Endothelial cell of umbilical vein (primary cell): ENCODE results near the gene TMEM95. TPM values are rescaled to one million over a fixed set of nuclear protein-coding genes. Genes with fewer than 3 reads are reported as not detected.

Experiments
- BruUV-seq: library from RNA; stranded (reverse); fragments of 400-500 nt; replicated peaks from 2 replicates; lab custom pipeline; 2021; lab: Mats Ljungman, UMichigan
- CTCF ChIA-PET: fragments of 300-600, 350-600 bp; sonication (Branson Sonifier 250); formaldehyde crosslinking; loops from one replicate; lab custom pipeline; 2021; ENCODE audit warnings: antibody characterized with exemption, inconsistent platforms; lab: Charles Lee
- POLR2A ChIA-PET: fragments of 300-600, 350-600 bp; sonication (Branson Sonifier 250); formaldehyde crosslinking; loops from one replicate; lab custom pipeline; 2021; ENCODE audit warnings: antibody characterized with exemption, inconsistent platforms; lab: Charles Lee
- DNase-seq: peaks from one replicate; pipeline ENCODE4 v3.0.0-alpha.2; 2011; ENCODE audit warnings: low read depth, low spot score
- FAIRE-seq: peaks from 2 replicates; lab custom pipeline; 2011; peaks lifted over from hg19 to GRCh38; lab: Jason Lieb, UNC
- H2AFZ ChIP-seq: 2 replicates; pipeline ENCODE4 v1.6.0; 2012; ENCODE audit warnings: low read depth, low read length, control low read depth, inconsistent platforms
- H3K27ac ChIP-seq: 2 replicates; pipeline ENCODE4 v1.5.1; 2011; ENCODE audit warnings: low read depth, mild to moderate bottlenecking, control low read depth, low read length, moderate library complexity; ENCODE audit not compliant: insufficient read depth
- H3K27me3 ChIP-seq, 2 experiments: 2 replicates each; pipeline versions ENCODE4 v1.6.0 to v1.6.1; 2011; ENCODE audit warnings: low read length in 2 of 2, mixed read lengths in 1 of 2; ENCODE audit not compliant: control insufficient read depth in 2 of 2, insufficient read depth in 2 of 2
- H3K36me3 ChIP-seq, 2 experiments: 2 replicates in 1 of 2; 3 replicates in 1 of 2; pipeline ENCODE4 v1.5.1; 2011; ENCODE audit warnings: low read length in 2 of 2, mild to moderate bottlenecking in 1 of 2, moderate library complexity in 1 of 2; ENCODE audit not compliant: control insufficient read depth in 2 of 2, insufficient read depth in 2 of 2; ENCODE audit errors: extremely low read depth in 1 of 2
- H3K4me1 ChIP-seq: 3 replicates; pipeline ENCODE4 v1.5.1; 2011; ENCODE audit warnings: mild to moderate bottlenecking, low read length; ENCODE audit not compliant: control insufficient read depth, insufficient read depth; ENCODE audit errors: extremely low read depth
- H3K4me2 ChIP-seq: 2 replicates; pipeline ENCODE4 v1.6.1; 2011; ENCODE audit warnings: low read length, control low read depth, mixed read lengths; ENCODE audit not compliant: insufficient read depth
- H3K4me3 ChIP-seq, 3 experiments: fragments of 200-600 bp in 1 of 3; sonication (generic), shearing (Covaris generic) in 1 of 3; replicated peaks in 1 of 3; 2 replicates each; pipeline ENCODE4 v1.5.1; 2011 to 2016; ENCODE audit warnings: control low read depth in 3 of 3, low read length in 3 of 3, mild to moderate bottlenecking in 2 of 3, inconsistent platforms in 1 of 3, low read depth in 1 of 3, moderate library complexity in 1 of 3; ENCODE audit not compliant: insufficient read depth in 1 of 3
- H3K79me2 ChIP-seq: 2 replicates; pipeline ENCODE4 v1.6.0; 2012; ENCODE audit warnings: low read length, inconsistent platforms; ENCODE audit not compliant: control insufficient read depth, insufficient read depth
- H3K9ac ChIP-seq: replicated peaks from 2 replicates; pipeline ENCODE3; 2011; ENCODE audit warnings: low read length, control low read depth; ENCODE audit not compliant: insufficient read depth; ENCODE audit errors: extremely low read depth
- H3K9me1 ChIP-seq: replicated peaks from 3 replicates; pipeline ENCODE4 v1.6.0; 2011; ENCODE audit warnings: mild to moderate bottlenecking, low read length; ENCODE audit not compliant: control insufficient read depth, insufficient read depth; ENCODE audit errors: extremely low read depth
- H3K9me3 ChIP-seq: replicated peaks from 2 replicates; pipeline ENCODE4 v1.5.1; 2012; ENCODE audit warnings: low read length, inconsistent platforms; ENCODE audit not compliant: control insufficient read depth, insufficient read depth
- H4K20me1 ChIP-seq: replicated peaks from 2 replicates; pipeline ENCODE3; 2011; ENCODE audit warnings: mild to moderate bottlenecking, low read length; ENCODE audit not compliant: control insufficient read depth, insufficient read depth; ENCODE audit errors: extremely low read depth
- GATA2 ChIP-seq: IDR thresholded peaks from 2 replicates; pipeline ENCODE4 v1.7.0; 2011; ENCODE audit warnings: low read depth, mild to moderate bottlenecking, moderate library complexity, mixed read lengths, low read length; ENCODE audit not compliant: insufficient read length, insufficient read depth
- JUN ChIP-seq: IDR thresholded peaks from 2 replicates; pipeline ENCODE4 v1.6.1; 2011; ENCODE audit warnings: borderline replicate concordance, low read depth; ENCODE audit not compliant: insufficient read length, insufficient read depth
- MAX ChIP-seq: IDR thresholded peaks from 2 replicates; pipeline ENCODE4 v1.6.1; 2011; ENCODE audit not compliant: insufficient read depth, insufficient read length
- MYC ChIP-seq: IDR thresholded peaks from one replicate; pipeline ENCODE4 v1.6.1; 2011; ENCODE audit warnings: mild to moderate bottlenecking, low read depth, low read length
- POLR2AphosphoS5 ChIP-seq: IDR thresholded peaks from 2 replicates; pipeline ENCODE4 v1.6.1; 2012; ENCODE audit warnings: low read depth, mild to moderate bottlenecking, control low read depth, low read length, moderate library complexity; ENCODE audit not compliant: insufficient read depth
- dilution Hi-C: fragments of 300-500 bp; cut with MboI; formaldehyde crosslinking; loops from one replicate; pipeline ENCODE4 v1.15.0; 2019; ENCODE audit warnings: low sequenced_read_pairs; ENCODE audit not compliant: extremely low pct_ligation_motif_present
- intact Hi-C: fragments of 100-400 bp; cut with micrococcal nuclease; formaldehyde crosslinking; loops from one replicate; pipeline ENCODE4 v1.10.0; 2022
- polyA plus RNA-seq, 4 experiments: library from polyadenylated mRNA; depleted of rRNA in 3 of 4; stranded (reverse) in 3 of 4; unstranded in 1 of 4; fragments of >200 nt; gene quantifications; 2 replicates each; pipeline versions ENCODE4 v1.2.1 to v1.2.3, GENCODE V29; 2011 to 2012; ENCODE audit warnings: missing spikeins in 1 of 4
- total RNA-seq: library from RNA; stranded (reverse); gene quantifications from 2 replicates; pipeline ENCODE4 v1.2.3, GENCODE V29; 2021

The TMEM95 gene
- total and polyA plus RNA-seq, 2 donors (not counting 3 experiments of a cell fraction or from before 2014, with no cell fraction given): not detected

- no peaks in the 10 kb centered on the region for H3K27me3 ChIP-seq
- BruUV-seq: no TSS peak
- peaks cover 45% of the 10 kb centered on the region for H3K79me2 ChIP-seq
- H3K9ac ChIP-seq: peak overlapping the region; percentile 97
- H3K36me3 ChIP-seq: peaks cover 25 to 26% of the 10 kb centered on the region in 2 experiments
- H3K4me1 ChIP-seq: peaks cover 12% of the 10 kb centered on the region
- intact Hi-C loops (loop anchor here (1.0 to 2.0 kb wide), 3 partner anchors 69 to 127 kb away; partner anchors contain the start of genes PHF23 and TMEM102), dilution Hi-C loops (no loop called here)
- H3K9me3 ChIP-seq: no peaks in the 10 kb centered on the region
- CTCF ChIA-PET: no interaction called here
- peak overlapping the region; percentile 83 for H3K27ac ChIP-seq
- no peak overlapping the region for H2AFZ ChIP-seq
- no peak for TF ChIP-seq GATA2
- TF ChIP-seq JUN: no peak
- TF ChIP-seq MAX: no peak
- TF ChIP-seq MYC: peak; percentile 88
- TF ChIP-seq POLR2AphosphoS5: peak; percentile 52
- peak overlapping the region; percentile 71 to 93 (median 87) for H3K4me3 ChIP-seq
- POLR2A ChIA-PET: interaction anchor here (0.9 kb wide), 1 partner anchor 22 kb away, joined by 3 read pairs; no protein-coding TSS in a partner anchor
- H4K20me1 ChIP-seq: peaks cover 4% of the 10 kb centered on the region
- DNase-seq (no peak), FAIRE-seq (no peak)
- H3K9me1 ChIP-seq: no peaks in the 10 kb centered on the region
- H3K4me2 ChIP-seq: peak overlapping the region; percentile 80
Observed at GRCh38 chr17:7307686-7308624, 47.0 kb upstream of the TMEM95 start.
